Tibial nerve (tissue), 4 donors: Measurements from ENCODE around the gene GSG1L. TPM values are rescaled to one million over a fixed set of nuclear protein-coding genes. Genes with fewer than 3 reads are reported as not detected.

Experiments used
- DNase-seq, 2 donors: peaks; one replicate each; pipeline ENCODE4 v3.0.0-alpha.2; 2019; ENCODE audit warnings: low spot score in 2 of 2
- H3K27ac ChIP-seq, 4 donors: fragments of 200-600 bp; sonication (generic) in 3 of 4; one replicate each; pipeline ENCODE4 v1.5.1; 2017 to 2019; ENCODE audit warnings: mild to moderate bottlenecking in 1 of 4
- H3K27me3 ChIP-seq, 2 donors: fragments of 200-600 bp; sonication (generic) in 1 of 2; one replicate each; pipeline versions ENCODE4 v1.5.1 to v1.6.0; 2017 to 2019
- H3K36me3 ChIP-seq, 3 donors: fragments of 200-600 bp; sonication (generic); one replicate each; pipeline ENCODE4 v1.5.1; 2018 to 2019
- H3K4me1 ChIP-seq, 4 donors: fragments of 200-600 bp; sonication (generic) in 3 of 4; one replicate each; pipeline ENCODE4 v1.5.1; 2017 to 2019
- H3K4me3 ChIP-seq, 4 donors: fragments of 200-600 bp; sonication (generic) in 3 of 4; one replicate each; pipeline ENCODE4 v1.5.1; 2017 to 2019; ENCODE audit warnings: mild to moderate bottlenecking in 1 of 4, moderate library complexity in 1 of 4
- H3K9me3 ChIP-seq, 4 donors: fragments of 200-600 bp; sonication (generic) in 3 of 4; one replicate each; pipeline ENCODE4 v1.5.1; 2017 to 2019
- CTCF ChIP-seq, 5 experiments: fragments of 200-600 bp in 3 of 5; fragments of 450-650 bp in 2 of 5; sonication (generic) in 3 of 5; IDR thresholded peaks; one replicate each; pipeline ENCODE4 v1.5.1; 2016 to 2019; ENCODE audit warnings: antibody characterized with exemption in 5 of 5, mild to moderate bottlenecking in 3 of 5, moderate library complexity in 2 of 5
- EP300 ChIP-seq, 2 donors: sonication (generic); formaldehyde crosslinking; IDR thresholded peaks; one replicate each; pipeline ENCODE4 v1.6.1; 2017; ENCODE audit warnings: antibody characterized with exemption in 2 of 2, mild to moderate bottlenecking in 1 of 2
- POLR2A ChIP-seq, 2 donors: fragments of 450-650 bp; IDR thresholded peaks; one replicate each; pipeline ENCODE4 v1.6.1; 2017; ENCODE audit warnings: antibody characterized with exemption in 2 of 2, mild to moderate bottlenecking in 2 of 2, moderate library complexity in 2 of 2
- WGBS, 2 donors: methylation state at CpG; one replicate each; pipeline ENCODE4 v1.1.5; 2018; 5-methylcytosine and 5-hydroxymethylcytosine counted together
- total RNA-seq, 4 donors: library from RNA; depleted of rRNA; stranded (reverse); fragments of >200 nt; gene quantifications; one replicate each; pipeline ENCODE4 v1.1.0, GENCODE V29; 2016

The GSG1L gene
- total RNA-seq, 4 donors from 2014 or later: not detected

DNA sequence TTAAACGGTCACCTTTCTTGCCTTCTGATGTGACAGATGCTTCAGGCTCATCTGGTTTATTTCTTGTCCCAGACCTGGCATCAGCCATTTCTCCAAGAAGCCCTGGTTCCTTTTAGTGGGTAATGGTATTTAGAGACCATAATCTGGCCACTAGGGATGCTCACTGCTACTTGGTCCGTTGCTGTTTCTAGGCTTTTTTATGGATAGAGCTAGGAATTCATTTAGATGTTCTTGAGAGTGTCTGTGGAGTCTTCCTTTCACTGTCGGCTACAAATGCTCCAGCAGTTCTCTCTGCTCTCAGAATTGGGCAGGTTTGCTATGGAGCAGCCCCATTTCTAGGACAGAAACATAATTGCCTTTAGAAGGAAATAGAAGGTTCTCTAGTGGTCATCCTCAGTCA lies 299.1 kb downstream of the GSG1L start:
- Histone ChIP-seq H3K4me1 (peaks cover 0 to 4% (median 0%) of the 10 kb centered on the region in 4 donors), H3K9me3 (peaks cover 0 to 10% (median 0%) of the 10 kb centered on the region in 4 donors), H3K4me3 (no peak overlapping the region), H3K27me3 (no peaks in the 10 kb centered on the region), H3K27ac (no peak overlapping the region), H3K36me3 (peaks cover 3 to 81% (median 4%) of the 10 kb centered on the region in 3 donors)
- DNase-seq: no peak
- 78 to 94% methylated on average over 3 of the region's 3 CpGs for WGBS, 2 donors
- TF ChIP-seq EP300 (IDR thresholded peaks at IDR 0.05) (no peak), POLR2A (IDR thresholded peaks at IDR 0.05) (no peak), CTCF (IDR thresholded peaks at IDR 0.05) (no peak)

GRCh38 chr16:27762441-27762840 lies 301.1 kb downstream of the GSG1L start:
- H3K4me3 ChIP-seq: no peak overlapping the region
- peaks cover 0 to 63% (median 4%) of the 10 kb centered on the region in 3 donors for H3K36me3 ChIP-seq
- 95 to 97% methylated on average over 3 of the region's 3 CpGs for whole genome bisulfite sequencing, 2 donors
- peaks cover 0 to 4% (median 0%) of the 10 kb centered on the region in 4 donors for H3K4me1 ChIP-seq
- no peaks in the 10 kb centered on the region for H3K27me3 ChIP-seq
- peaks cover 0 to 10% (median 0%) of the 10 kb centered on the region in 4 donors for H3K9me3 ChIP-seq
- DNase-seq: no peak
- no peak for TF ChIP-seq POLR2A (IDR thresholded peaks at IDR 0.05)
- no peak for TF ChIP-seq EP300 (IDR thresholded peaks at IDR 0.05)
- TF ChIP-seq CTCF (IDR thresholded peaks at IDR 0.05): no peak
- H3K27ac ChIP-seq: no peak overlapping the region

- no peaks in the 10 kb centered on the region for H3K27me3 ChIP-seq
- TF ChIP-seq EP300 (IDR thresholded peaks at IDR 0.05): no peak
- no peak for TF ChIP-seq CTCF (IDR thresholded peaks at IDR 0.05)
- TF ChIP-seq POLR2A (IDR thresholded peaks at IDR 0.05): no peak
- DNase-seq: no peak
- peaks cover 0 to 10% (median 0%) of the 10 kb centered on the region in 4 donors for H3K9me3 ChIP-seq
- 77 to 78% methylated on average over 6 to 7 of the region's 7 CpGs for WGBS, 2 donors
- peaks cover 0 to 10% (median 0%) of the 10 kb centered on the region in 4 donors for H3K4me1 ChIP-seq
- H3K27ac ChIP-seq: no peak overlapping the region
- peaks cover 0 to 61% (median 4%) of the 10 kb centered on the region in 3 donors for H3K36me3 ChIP-seq
- no peak overlapping the region for H3K4me3 ChIP-seq
These were observed 301.7 kb downstream of the GSG1L start for GRCh38 chr16:27761816-27762215.

GRCh38 chr16:27760789-27761176 lies 302.7 kb downstream of the GSG1L start:
- TF ChIP-seq POLR2A (IDR thresholded peaks at IDR 0.05) (no peak), EP300 (IDR thresholded peaks at IDR 0.05) (no peak), CTCF (IDR thresholded peaks at IDR 0.05) (no peak)
- 89 to 93% methylated on average over 4 of the region's 4 CpGs for WGBS, 2 donors
- Histone ChIP-seq H3K9me3 (peaks cover 0 to 10% (median 0%) of the 10 kb centered on the region in 4 donors), H3K27ac (no peak overlapping the region), H3K36me3 (peaks cover 0 to 52% (median 4%) of the 10 kb centered on the region in 3 donors), H3K4me1 (peaks cover 0 to 10% (median 0%) of the 10 kb centered on the region in 4 donors), H3K27me3 (no peaks in the 10 kb centered on the region), H3K4me3 (no peak overlapping the region)
- no peak for DNase-seq

DNA sequence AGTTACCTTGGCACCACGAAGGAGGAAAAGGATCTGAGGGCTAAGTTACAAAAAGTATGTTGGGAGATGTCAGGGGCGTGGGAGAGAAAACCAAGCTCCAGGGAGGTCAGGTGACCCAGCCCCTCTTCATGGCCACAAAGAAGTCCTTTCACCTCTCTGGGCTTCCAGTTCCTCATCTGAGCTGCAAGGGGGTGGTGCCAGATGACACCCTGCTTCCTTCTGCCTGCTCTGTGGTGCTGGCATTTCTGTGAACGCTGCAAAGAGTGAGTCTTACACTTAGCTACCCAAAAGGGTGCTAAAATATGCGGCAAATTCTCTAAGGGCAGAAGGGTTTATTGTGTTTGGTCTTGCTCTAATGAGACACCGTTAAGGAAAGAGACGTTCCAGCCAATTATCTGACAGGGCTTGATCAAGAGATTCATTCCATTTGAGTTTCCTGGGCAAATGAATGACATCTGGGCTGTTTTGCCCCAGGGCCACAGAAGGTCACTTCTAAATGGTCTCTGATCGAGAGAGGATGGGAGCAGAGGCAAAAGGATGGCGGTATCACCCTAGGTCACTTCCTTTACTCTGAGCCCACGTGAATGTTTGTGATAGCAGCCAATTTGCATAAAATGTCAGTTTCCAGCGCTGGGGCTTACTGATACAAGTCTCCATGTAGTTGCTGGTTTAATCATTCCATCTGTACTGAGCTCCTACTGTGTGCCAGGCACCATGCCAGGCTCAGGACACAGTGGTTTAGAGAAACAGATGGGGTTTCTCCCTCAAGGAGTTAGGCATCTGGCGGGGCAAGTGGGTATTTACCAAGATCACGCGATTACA lies 303.3 kb downstream of the GSG1L start:
- Histone ChIP-seq H3K27me3 (no peaks in the 10 kb centered on the region), H3K4me3 (no peak overlapping the region), H3K9me3 (peaks cover 0 to 10% (median 0%) of the 10 kb centered on the region in 4 donors), H3K4me1 (peaks cover 0 to 10% (median 0%) of the 10 kb centered on the region in 4 donors), H3K27ac (no peak overlapping the region), H3K36me3 (peaks cover 0 to 51% (median 4%) of the 10 kb centered on the region in 3 donors)
- DNase-seq: no peak
- WGBS, 2 donors: 63 to 67% methylated on average over 13 of the region's 13 CpGs
- TF ChIP-seq POLR2A (IDR thresholded peaks at IDR 0.05) (no peak), EP300 (IDR thresholded peaks at IDR 0.05) (no peak), CTCF (IDR thresholded peaks at IDR 0.05) (no peak)
